Skeletal muscle satellite cell (primary cell): Measurements from ENCODE around the gene UBE2S.

Experiments used
- H3K27me3 ChIP-seq: 2 replicates; pipeline ENCODE4 v1.7.0; 2013; ENCODE audit warnings: low read length; ENCODE audit not compliant: control insufficient read depth, insufficient read depth
- H3K36me3 ChIP-seq: 2 replicates; pipeline ENCODE4 v1.7.0; 2013; ENCODE audit warnings: mild to moderate bottlenecking, control low read depth, low read length; ENCODE audit not compliant: insufficient read depth
- H3K4me1 ChIP-seq: 2 replicates; pipeline ENCODE4 v1.7.0; 2013; ENCODE audit warnings: low read length; ENCODE audit not compliant: control insufficient read depth, insufficient read depth
- H3K4me2 ChIP-seq: 2 replicates; pipeline ENCODE4 v1.7.0; 2013; ENCODE audit warnings: mild to moderate bottlenecking, low read length
- H3K4me3 ChIP-seq: 2 replicates; pipeline ENCODE4 v1.7.0; 2013; ENCODE audit warnings: low read length
- H3K9ac ChIP-seq: 2 replicates; pipeline ENCODE4 v1.7.0; 2013; ENCODE audit warnings: mild to moderate bottlenecking, low read depth, low read length, moderate library complexity
- H3K9me3 ChIP-seq: replicated peaks from 2 replicates; pipeline ENCODE4 v1.7.0; 2013; ENCODE audit warnings: mild to moderate bottlenecking, control low read depth, low read length

Gene UBE2S

GRCh38 chr19:55376241-55376933, 31.2 kb downstream of the UBE2S start, which contains the start of gene TMEM190:
Gene TMEM190, plus strand, starts transcription at chr19:55376826. Its CDS starts 28 bp downstream, at chr19:55376854.
- no peak within 1 kb of the TSS for H3K4me3 ChIP-seq
- no peak within 1 kb of the TSS for H3K4me2 ChIP-seq
- no peaks in the 10 kb centered on the region for H3K36me3 ChIP-seq
- H3K9ac ChIP-seq = no peak within 1 kb of the TSS
- H3K27me3 ChIP-seq = peaks cover 5% of the 10 kb centered on the region
- H3K9me3 ChIP-seq = no peaks in the 10 kb centered on the region
- peaks cover 10% of the 10 kb centered on the region for H3K4me1 ChIP-seq

- Histone ChIP-seq H3K36me3 (no peaks in the 10 kb centered on the region), H3K9ac (no peak overlapping the region), H3K9me3 (no peaks in the 10 kb centered on the region), H3K4me1 (peaks cover 25% of the 10 kb centered on the region), H3K4me2 (peak overlapping the region; percentile 52), H3K4me3 (no peak overlapping the region), H3K27me3 (peaks cover 5% of the 10 kb centered on the region)
Observed at GRCh38 chr19:55373993-55374757, 33.4 kb downstream of the UBE2S start.

GRCh38 chr19:55373306-55373992, 34.1 kb downstream of the UBE2S start:
- H3K4me1 ChIP-seq = peaks cover 32% of the 10 kb centered on the region
- no peak overlapping the region for H3K9ac ChIP-seq
- H3K9me3 ChIP-seq = no peaks in the 10 kb centered on the region
- no peaks in the 10 kb centered on the region for H3K36me3 ChIP-seq
- H3K4me3 ChIP-seq = no peak overlapping the region
- peak overlapping the region; percentile 52 for H3K4me2 ChIP-seq
- peaks cover 5% of the 10 kb centered on the region for H3K27me3 ChIP-seq

GRCh38 chr19:55372316-55373081, 35.1 kb downstream of the UBE2S start:
- peaks cover 29% of the 10 kb centered on the region for H3K4me1 ChIP-seq
- H3K27me3 ChIP-seq = peaks cover 2% of the 10 kb centered on the region
- no peak overlapping the region for H3K9ac ChIP-seq

GRCh38 chr19:55370305-55370988, 37.1 kb downstream of the UBE2S start, which contains the start of gene IL11:
Gene IL11, minus strand, starts transcription at chr19:55370463. Its CDS starts 153 bp downstream, at chr19:55370310.
- Histone ChIP-seq H3K36me3 (no peaks in the 10 kb centered on the region), H3K4me3 (peak within 1 kb of the TSS; percentile 87), H3K9ac (peak within 1 kb of the TSS; percentile 78), H3K27me3 (no peaks in the 10 kb centered on the region), H3K4me2 (peak within 1 kb of the TSS; percentile 99), H3K4me1 (peaks cover 29% of the 10 kb centered on the region), H3K9me3 (no peaks in the 10 kb centered on the region)

More at GRCh38 chr19:55372316-55373081, 35.1 kb downstream of the UBE2S start:
- Histone ChIP-seq H3K4me3 (no peak overlapping the region), H3K9me3 (no peaks in the 10 kb centered on the region), H3K36me3 (no peaks in the 10 kb centered on the region), H3K4me2 (no peak overlapping the region)

GRCh38 chr19:55369653-55370304, 37.8 kb downstream of the UBE2S start:
- Histone ChIP-seq H3K4me3 (peak overlapping the region; percentile 87), H3K4me2 (peak overlapping the region; percentile 99), H3K9me3 (no peaks in the 10 kb centered on the region), H3K4me1 (peaks cover 29% of the 10 kb centered on the region), H3K27me3 (no peaks in the 10 kb centered on the region), H3K9ac (peak overlapping the region; percentile 78), H3K36me3 (no peaks in the 10 kb centered on the region)

- Histone ChIP-seq H3K4me2 (peak overlapping the region; percentile 83), H3K9ac (peak overlapping the region; percentile 65), H3K36me3 (no peaks in the 10 kb centered on the region), H3K4me3 (peak overlapping the region; percentile 70), H3K4me1 (peaks cover 33% of the 10 kb centered on the region), H3K9me3 (no peaks in the 10 kb centered on the region), H3K27me3 (no peaks in the 10 kb centered on the region)
Observed at GRCh38 chr19:55368701-55369563, 38.7 kb downstream of the UBE2S start.

GRCh38 chr19:55368106-55368505, 39.5 kb downstream of the UBE2S start:
- peaks cover 29% of the 10 kb centered on the region for H3K4me1 ChIP-seq
- no peak overlapping the region for H3K4me2 ChIP-seq
- H3K9me3 ChIP-seq = no peaks in the 10 kb centered on the region
- no peaks in the 10 kb centered on the region for H3K27me3 ChIP-seq
- H3K9ac ChIP-seq = no peak overlapping the region
- H3K4me3 ChIP-seq = no peak overlapping the region
- no peaks in the 10 kb centered on the region for H3K36me3 ChIP-seq

GRCh38 chr19:55366790-55367189, 40.8 kb downstream of the UBE2S start:
- Histone ChIP-seq H3K9me3 (no peaks in the 10 kb centered on the region), H3K4me2 (no peak overlapping the region), H3K27me3 (no peaks in the 10 kb centered on the region), H3K4me3 (no peak overlapping the region), H3K9ac (no peak overlapping the region), H3K4me1 (peaks cover 29% of the 10 kb centered on the region), H3K36me3 (no peaks in the 10 kb centered on the region)
